Aorta (tissue), 5 donors: ENCODE measurements around the gene MPST. TPM values are rescaled to one million over a fixed set of nuclear protein-coding genes. Genes with fewer than 3 reads are reported as not detected.

Experiments
- ATAC-seq: fragments of 200-7000 bp; cut with Tn5 transposase; one replicate; pipeline ENCODE4 v1.9.1; 2022; ENCODE audit warnings: moderate library complexity; ENCODE audit not compliant: low FRiP score
- DNase-seq, 2 donors: peaks; one replicate each; pipeline ENCODE4 v3.0.0-alpha.2; 2020
- H3K27ac ChIP-seq, 2 donors: one replicate each; pipeline ENCODE4 v1.5.1; 2013; ENCODE audit warnings: low read length in 2 of 2, mild to moderate bottlenecking in 2 of 2, moderate library complexity in 2 of 2, control low read depth in 1 of 2, inconsistent platforms in 1 of 2, low read depth in 1 of 2
- H3K27me3 ChIP-seq, 2 donors: one replicate each; pipeline ENCODE4 v1.6.1; 2013; ENCODE audit warnings: control low read depth in 1 of 2, low read length in 1 of 2, mild to moderate bottlenecking in 1 of 2, moderate library complexity in 1 of 2; ENCODE audit not compliant: insufficient read depth in 2 of 2, control insufficient read depth in 1 of 2
- H3K36me3 ChIP-seq, 2 donors: one replicate each; pipeline ENCODE4 v1.6.1; 2013; ENCODE audit warnings: control low read depth in 1 of 2, low read length in 1 of 2, mild to moderate bottlenecking in 1 of 2; ENCODE audit not compliant: insufficient read depth in 2 of 2, control insufficient read depth in 1 of 2
- H3K4me1 ChIP-seq, 2 donors: one replicate each; pipeline ENCODE4 v1.6.1; 2013; ENCODE audit warnings: low read length in 2 of 2, control low read depth in 1 of 2, mild to moderate bottlenecking in 1 of 2, moderate library complexity in 1 of 2; ENCODE audit not compliant: insufficient read depth in 2 of 2, control insufficient read depth in 1 of 2
- H3K4me3 ChIP-seq, 2 donors: one replicate each; pipeline ENCODE4 v1.5.1; 2013; ENCODE audit warnings: low read length in 2 of 2, control low read depth in 1 of 2, mild to moderate bottlenecking in 1 of 2
- H3K9me3 ChIP-seq: one replicate; pipeline ENCODE4 v1.6.1; 2013; ENCODE audit warnings: mild to moderate bottlenecking, low read length; ENCODE audit not compliant: control insufficient read depth
- WGBS, 2 donors: extraction: QIAGEN DNeasy Blood & Tissue Kit; methylation state at CpG; one replicate each; pipeline ENCODE4 v1.1.7; 2013; 5-methylcytosine and 5-hydroxymethylcytosine counted together
- intact Hi-C, 2 donors: fragments of 100-400 bp; cut with DNase I; formaldehyde crosslinking; loops; one replicate each; pipeline versions ENCODE4 v1.14.2 to v1.15.0; 2022
- polyA plus RNA-seq, 2 donors: library from polyadenylated mRNA; stranded (reverse); fragments of 200-250 nt; gene quantifications; one replicate each; pipeline ENCODE4 v1.2.3, GENCODE V29; 2013
- total RNA-seq, 2 donors: library from RNA; stranded (reverse); fragmentation: NEBNext Ultra II Directional; extraction: Animal tissue kit (Norgen Biotek cat#: 25700); gene quantifications; one replicate each; pipeline ENCODE4 v1.2.1, GENCODE V29; 2021
- donor health status: healthy with polysubstance abuse.
- donor health status: Bipolar disorder and iron deficiency.
- donor health status: DM: no; HTN: no; CAD: no.
- donor health status: DM: no; HTN: no; CAD: no.
- donor health status: DM: yes; HTN: yes; CAD: no.

Gene MPST
- total and polyA plus RNA-seq, 4 donors: 30.8 to 102 (median 46.8) TPM

DNA sequence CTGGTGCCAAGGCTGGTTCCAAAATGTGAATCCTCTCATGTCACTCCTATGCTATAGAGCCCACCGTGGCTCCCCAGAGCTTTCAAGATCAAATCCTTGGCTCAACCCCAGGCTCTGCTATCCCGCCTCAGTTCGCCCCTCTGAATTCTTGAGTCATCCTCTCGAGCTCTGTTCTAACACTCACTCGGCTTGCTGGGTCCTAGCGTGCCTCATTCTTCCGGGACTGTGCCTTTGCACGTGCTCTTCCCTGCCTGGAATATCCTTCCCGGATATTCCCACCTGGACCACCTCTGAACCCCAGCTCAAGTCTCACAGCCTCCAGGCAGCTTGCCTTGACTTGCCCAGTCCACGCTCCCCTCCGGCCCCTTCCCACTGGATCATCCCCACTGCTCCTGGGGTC is 45.0 kb downstream of the MPST start:
- H3K36me3 ChIP-seq: peaks cover 0 to 1% of the 10 kb centered on the region in 2 donors
- ATAC-seq: no peak
- no peaks in the 10 kb centered on the region for H3K9me3 ChIP-seq
- H3K4me3 ChIP-seq: no peak overlapping the region
- no peaks in the 10 kb centered on the region for H3K27me3 ChIP-seq
- WGBS, 2 donors: 91 to 93% methylated on average over 11 of the region's 11 CpGs
- no peaks in the 10 kb centered on the region for H3K4me1 ChIP-seq
- intact Hi-C loops: no loop called here
- no peak overlapping the region for H3K27ac ChIP-seq
- no peak for DNase-seq

DNA sequence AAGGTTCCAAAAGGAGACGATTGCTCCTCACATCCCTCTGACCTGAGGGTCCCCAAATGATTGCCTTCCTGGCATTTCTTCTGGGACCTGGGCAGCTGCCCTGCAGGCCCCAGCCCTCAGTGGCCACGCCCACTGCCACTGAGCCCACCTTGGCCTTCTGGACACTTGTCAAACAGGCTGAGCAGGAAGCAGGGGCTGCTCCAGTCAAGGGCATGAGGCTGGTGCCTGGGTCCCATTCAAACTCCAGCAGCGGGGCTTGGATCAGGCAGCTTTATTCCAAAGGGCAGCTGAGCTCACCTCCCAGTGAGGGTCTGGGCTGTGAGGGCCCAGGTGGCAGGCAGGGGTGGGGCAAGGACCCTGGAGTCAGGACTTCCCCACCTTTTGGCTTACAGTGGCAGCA is 45.6 kb downstream of the MPST start:
- no peak for DNase-seq
- Histone ChIP-seq H3K4me1 (no peaks in the 10 kb centered on the region), H3K9me3 (no peaks in the 10 kb centered on the region), H3K27ac (no peak overlapping the region), H3K4me3 (no peak overlapping the region), H3K36me3 (peaks cover 0 to 1% of the 10 kb centered on the region in 2 donors), H3K27me3 (no peaks in the 10 kb centered on the region)
- intact Hi-C loops: no loop called here
- ATAC-seq: no peak
- 81 to 84% methylated on average over 3 of the region's 3 CpGs for WGBS, 2 donors

DNA sequence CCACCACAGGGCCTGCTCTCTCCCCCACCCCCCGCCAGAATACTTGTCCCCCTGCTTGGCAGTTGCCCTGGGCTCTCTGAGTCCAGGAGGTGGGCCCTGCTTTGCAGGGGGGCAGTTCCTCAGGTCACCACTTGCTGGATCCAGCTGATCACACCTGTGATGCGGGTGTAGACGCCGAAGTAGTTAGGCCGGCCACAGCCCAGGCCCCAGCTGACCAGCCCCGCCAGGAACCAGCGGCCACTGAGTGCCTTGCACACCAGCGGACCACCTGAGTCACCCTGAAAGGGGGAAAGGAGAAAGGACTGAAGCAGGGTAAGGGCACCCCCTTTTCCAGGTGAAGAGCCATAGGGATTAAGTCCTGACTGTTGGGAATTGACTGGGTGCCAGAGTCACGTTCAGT is 46.4 kb downstream of the MPST start:
- 86 to 87% methylated on average over 9 of the region's 9 CpGs for WGBS, 2 donors
- Histone ChIP-seq H3K4me1 (no peaks in the 10 kb centered on the region), H3K4me3 (no peak overlapping the region), H3K27ac (no peak overlapping the region), H3K27me3 (no peaks in the 10 kb centered on the region), H3K36me3 (no peaks in the 10 kb centered on the region), H3K9me3 (no peaks in the 10 kb centered on the region)
- DNase-seq (no peak), ATAC-seq (no peak)
- intact Hi-C loops: no loop called here

DNA sequence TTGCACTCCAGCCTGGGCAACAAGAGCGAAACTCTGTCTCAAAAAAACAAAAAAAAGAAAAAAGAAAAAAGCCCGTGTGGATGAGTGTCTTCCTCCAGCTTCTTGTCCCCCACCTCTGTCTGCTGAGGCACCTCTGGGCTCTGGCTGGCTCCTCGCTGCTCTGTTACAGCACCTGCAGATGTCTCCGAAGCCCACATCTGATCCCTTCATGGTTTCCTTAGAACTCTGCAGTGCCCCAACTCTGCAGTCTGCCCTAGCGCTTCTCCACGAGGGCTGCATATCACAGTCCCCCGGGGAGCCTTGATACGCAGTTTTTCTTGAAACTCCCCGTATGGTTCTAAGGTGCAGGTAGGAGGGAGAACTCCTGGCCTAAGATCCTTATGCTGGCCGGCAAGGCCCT is 47.9 kb downstream of the MPST start:
- Histone ChIP-seq H3K27ac (no peak overlapping the region), H3K4me3 (no peak overlapping the region), H3K36me3 (no peaks in the 10 kb centered on the region), H3K9me3 (peaks cover 2% of the 10 kb centered on the region), H3K4me1 (no peaks in the 10 kb centered on the region), H3K27me3 (no peaks in the 10 kb centered on the region)
- no peak for ATAC-seq
- intact Hi-C loops: no loop called here
- whole genome bisulfite sequencing, 2 donors: 70 to 77% methylated on average over 10 of the region's 10 CpGs
- no peak for DNase-seq

DNA sequence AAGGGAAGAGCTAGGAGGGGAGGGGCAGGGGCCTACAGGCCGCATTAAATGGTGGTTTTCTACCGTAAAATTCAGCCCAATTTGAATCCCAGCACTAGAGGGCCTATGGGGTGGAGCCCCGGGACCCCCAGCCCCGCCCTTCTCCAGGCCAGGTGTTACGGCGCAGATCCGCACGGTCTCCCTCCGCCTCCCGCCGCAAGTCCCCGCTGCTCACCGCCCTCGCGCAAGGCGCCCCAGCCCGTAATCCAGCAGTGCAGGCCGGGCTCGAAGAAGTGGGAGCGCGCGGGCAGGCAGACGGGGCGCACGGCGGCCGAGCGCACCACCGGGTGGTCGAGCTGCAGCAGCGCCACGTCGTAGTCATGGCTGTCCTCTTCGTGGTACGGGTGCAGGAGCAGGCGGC is 49.3 kb downstream of the MPST start:
- DNase-seq (no peak), ATAC-seq (no peak)
- WGBS, 2 donors: 1 to 2% methylated on average over 36 of the region's 36 CpGs
- Histone ChIP-seq H3K4me3 (no peak overlapping the region), H3K27me3 (no peaks in the 10 kb centered on the region), H3K27ac (no peak overlapping the region), H3K36me3 (no peaks in the 10 kb centered on the region), H3K9me3 (peaks cover 2% of the 10 kb centered on the region), H3K4me1 (no peaks in the 10 kb centered on the region)
- intact Hi-C loops: no loop called here

DNA sequence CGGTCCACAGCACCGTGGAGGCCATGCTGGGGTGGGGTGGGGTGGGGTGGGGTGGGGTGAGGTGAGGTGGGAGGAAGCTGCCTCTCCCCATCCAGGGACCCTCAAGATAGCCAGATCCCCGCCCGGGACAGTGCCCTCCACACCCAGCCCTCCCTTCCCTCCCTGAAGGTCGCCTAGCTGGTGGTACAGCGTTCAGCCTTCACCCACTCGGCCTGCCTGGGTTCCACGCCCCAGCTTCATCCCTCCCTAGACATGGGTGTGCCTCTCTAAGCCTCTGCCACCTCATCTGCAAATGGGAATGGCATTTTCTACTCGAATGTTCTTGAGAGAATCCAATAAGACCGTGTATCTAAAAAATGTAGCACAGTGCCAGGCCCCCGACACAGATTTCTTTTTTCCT is 49.8 kb downstream of the MPST start:
- DNase-seq: no peak
- Histone ChIP-seq H3K27me3 (no peaks in the 10 kb centered on the region), H3K27ac (no peak overlapping the region), H3K4me1 (no peaks in the 10 kb centered on the region), H3K4me3 (no peak overlapping the region), H3K36me3 (no peaks in the 10 kb centered on the region), H3K9me3 (peaks cover 2% of the 10 kb centered on the region)
- WGBS, 2 donors: 15% methylated on average over 8 to 11 of the region's 11 CpGs
- no peak for ATAC-seq
- intact Hi-C loops: no loop called here

DNA sequence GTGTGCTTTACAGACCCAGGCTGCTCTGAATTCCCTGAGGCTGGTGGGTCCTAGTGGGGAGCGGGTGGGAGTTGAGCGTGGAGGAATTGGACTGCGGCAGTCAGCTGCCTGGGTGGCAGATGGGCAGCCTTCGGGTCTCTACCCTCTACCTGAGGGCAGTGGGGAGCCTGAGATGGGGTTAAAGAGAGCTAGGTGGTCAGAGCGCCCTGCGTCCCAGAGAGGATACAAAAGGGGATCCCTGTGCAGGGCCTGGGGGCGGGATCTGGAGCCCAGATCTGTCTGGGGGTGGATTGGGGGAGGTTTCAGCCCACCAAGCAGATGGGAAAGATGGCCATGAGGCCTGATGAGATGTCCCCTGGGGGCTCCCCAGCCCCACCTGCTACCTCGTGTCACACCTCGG is 50.2 kb downstream of the MPST start:
- Histone ChIP-seq H3K27ac (no peak overlapping the region), H3K4me3 (no peak overlapping the region), H3K4me1 (no peaks in the 10 kb centered on the region), H3K36me3 (no peaks in the 10 kb centered on the region), H3K9me3 (peaks cover 2% of the 10 kb centered on the region), H3K27me3 (no peaks in the 10 kb centered on the region)
- ATAC-seq (no peak), DNase-seq (no peak)
- intact Hi-C loops: no loop called here
- 67 to 69% methylated on average over 9 of the region's 9 CpGs for WGBS, 2 donors

DNA sequence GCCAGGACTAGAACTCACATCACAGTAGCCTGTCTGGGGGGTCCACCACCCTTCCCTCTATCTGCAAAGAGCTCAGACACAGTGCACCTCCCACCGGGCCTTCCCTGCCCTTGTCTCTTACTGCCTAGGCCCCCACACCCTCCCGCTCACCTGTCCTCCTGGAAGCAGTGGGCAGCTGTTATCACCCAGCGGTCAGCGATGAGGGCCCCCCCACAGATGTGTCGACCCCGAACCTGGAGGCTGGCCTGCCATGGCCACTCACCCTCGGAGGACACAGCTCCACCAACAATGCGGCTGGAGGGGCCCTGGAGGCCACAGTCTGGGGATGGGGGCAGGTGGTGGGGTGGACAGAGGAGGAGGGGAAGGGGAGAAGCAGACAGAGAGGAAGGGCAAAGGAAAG is 50.8 kb downstream of the MPST start:
- intact Hi-C loops: no loop called here
- Histone ChIP-seq H3K9me3 (peaks cover 2% of the 10 kb centered on the region), H3K27ac (no peak overlapping the region), H3K36me3 (no peaks in the 10 kb centered on the region), H3K27me3 (no peaks in the 10 kb centered on the region), H3K4me3 (no peak overlapping the region), H3K4me1 (no peaks in the 10 kb centered on the region)
- DNase-seq (no peak), ATAC-seq (no peak)
- 79 to 85% methylated on average over 8 of the region's 8 CpGs for whole genome bisulfite sequencing, 2 donors

DNA sequence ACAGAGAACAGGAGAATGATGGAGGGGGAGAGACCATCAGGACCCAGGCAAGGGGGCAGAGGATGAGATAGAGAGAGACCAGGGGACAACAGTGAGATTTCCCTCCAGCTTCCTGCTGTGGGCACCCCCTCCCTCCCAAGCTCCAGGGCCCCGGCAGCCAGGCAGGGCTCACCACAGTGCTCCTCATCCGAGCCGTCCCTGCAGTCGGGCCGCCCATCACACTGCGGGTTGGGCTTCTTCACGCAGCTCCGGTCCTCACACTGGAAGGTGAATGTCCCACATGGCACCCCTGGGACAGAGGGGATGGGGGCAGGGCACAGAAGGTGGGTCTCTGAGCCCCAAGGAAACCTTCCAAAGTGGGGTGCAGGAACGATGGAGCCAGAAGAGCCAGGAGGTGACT is 51.2 kb downstream of the MPST start:
- ATAC-seq (no peak), DNase-seq (no peak)
- H3K4me3 ChIP-seq: no peak overlapping the region
- no peaks in the 10 kb centered on the region for H3K36me3 ChIP-seq
- H3K4me1 ChIP-seq: no peaks in the 10 kb centered on the region
- peaks cover 2% of the 10 kb centered on the region for H3K9me3 ChIP-seq
- no peak overlapping the region for H3K27ac ChIP-seq
- intact Hi-C loops: no loop called here
- no peaks in the 10 kb centered on the region for H3K27me3 ChIP-seq
- 39 to 42% methylated on average over 9 of the region's 9 CpGs for WGBS, 2 donors
